ENCODE results near the gene PIGK.

Gene PIGK

GRCh38 chr1:77096496-77097255 is 122.6 kb downstream of the PIGK start:
- in situ Hi-C loops (cut with HindIII; ENCODE audit: low sequenced_read_pairs): no loop called here
- no peak overlapping the region for H3K4me3 ChIP-seq (ENCODE audit: low read depth, low read length)
- TF ChIP-seq, protein P1, sequence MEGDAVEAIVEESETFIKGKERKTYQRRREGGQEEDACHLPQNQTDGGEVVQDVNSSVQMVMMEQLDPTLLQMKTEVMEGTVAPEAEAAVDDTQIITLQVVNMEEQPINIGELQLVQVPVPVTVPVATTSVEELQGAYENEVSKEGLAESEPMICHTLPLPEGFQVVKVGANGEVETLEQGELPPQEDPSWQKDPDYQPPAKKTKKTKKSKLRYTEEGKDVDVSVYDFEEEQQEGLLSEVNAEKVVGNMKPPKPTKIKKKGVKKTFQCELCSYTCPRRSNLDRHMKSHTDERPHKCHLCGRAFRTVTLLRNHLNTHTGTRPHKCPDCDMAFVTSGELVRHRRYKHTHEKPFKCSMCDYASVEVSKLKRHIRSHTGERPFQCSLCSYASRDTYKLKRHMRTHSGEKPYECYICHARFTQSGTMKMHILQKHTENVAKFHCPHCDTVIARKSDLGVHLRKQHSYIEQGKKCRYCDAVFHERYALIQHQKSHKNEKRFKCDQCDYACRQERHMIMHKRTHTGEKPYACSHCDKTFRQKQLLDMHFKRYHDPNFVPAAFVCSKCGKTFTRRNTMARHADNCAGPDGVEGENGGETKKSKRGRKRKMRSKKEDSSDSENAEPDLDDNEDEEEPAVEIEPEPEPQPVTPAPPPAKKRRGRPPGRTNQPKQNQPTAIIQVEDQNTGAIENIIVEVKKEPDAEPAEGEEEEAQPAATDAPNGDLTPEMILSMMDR (IDR thresholded peaks at IDR 0.05; ENCODE audit: low read depth, low read length): no peak
- no peak for DNase-seq (ENCODE audit: low read depth, low spot score)

DNA sequence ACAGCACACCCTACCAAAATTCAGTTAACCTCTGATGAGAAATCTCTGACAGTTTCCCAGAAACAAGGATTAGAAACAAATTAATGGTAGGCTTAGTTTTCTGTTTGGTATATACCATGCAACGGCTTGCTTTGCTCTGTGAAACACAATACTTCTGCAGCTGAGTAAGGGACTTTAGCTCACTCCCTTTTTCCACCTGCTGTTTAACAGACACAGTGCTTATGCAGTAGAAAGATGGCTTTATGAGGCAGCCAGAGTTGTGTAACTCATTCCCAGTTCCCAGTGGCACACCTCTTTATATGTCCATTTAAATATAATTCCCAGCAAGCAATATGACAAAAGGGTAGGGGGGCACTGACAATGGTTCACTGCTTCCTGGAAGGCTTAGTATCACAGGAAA is 124.0 kb downstream of the PIGK start:
- no peak overlapping the region for H3K4me3 ChIP-seq (ENCODE audit: low read depth, low read length)
- TF ChIP-seq, protein P1 (IDR thresholded peaks at IDR 0.05; ENCODE audit: low read depth, low read length): no peak
- in situ Hi-C loops (cut with HindIII; ENCODE audit: low sequenced_read_pairs): no loop called here
- no peak for DNase-seq (ENCODE audit: low read depth, low spot score)

GRCh38 chr1:77089756-77090155 is 129.5 kb downstream of the PIGK start:
- no peak overlapping the region for H3K4me3 ChIP-seq (ENCODE audit: low read depth, low read length)
- TF ChIP-seq, protein P1 (IDR thresholded peaks at IDR 0.05; ENCODE audit: low read depth, low read length): no peak
- no peak for DNase-seq (ENCODE audit: low read depth, low spot score)
- in situ Hi-C loops (cut with HindIII; ENCODE audit: low sequenced_read_pairs): no loop called here

GRCh38 chr1:77085109-77085508 is 134.1 kb downstream of the PIGK start:
- no peak for DNase-seq (ENCODE audit: low read depth, low spot score)
- H3K4me3 ChIP-seq (ENCODE audit: low read depth, low read length): no peak overlapping the region
- TF ChIP-seq, protein P1 (IDR thresholded peaks at IDR 0.05; ENCODE audit: low read depth, low read length): no peak
- in situ Hi-C loops (cut with HindIII; ENCODE audit: low sequenced_read_pairs): no loop called here

DNA sequence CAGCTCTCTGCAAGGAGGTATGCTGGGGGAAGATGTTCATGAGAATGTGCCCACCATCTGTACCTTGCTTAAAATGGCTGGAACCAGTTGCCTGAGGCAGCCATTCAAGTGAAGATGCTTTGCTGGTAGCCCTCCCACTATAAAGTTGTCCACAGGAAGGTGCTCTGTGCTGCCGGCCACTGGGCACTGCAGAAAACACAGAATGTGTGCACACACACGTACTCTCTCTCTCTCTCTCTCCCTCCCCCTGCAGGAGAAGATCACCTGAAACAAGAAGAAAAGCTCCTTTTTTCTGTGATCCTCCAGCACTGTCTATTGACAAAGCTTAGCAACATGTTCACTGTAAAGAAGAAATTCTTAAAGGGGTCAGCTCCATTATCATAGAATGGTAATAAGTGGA is 134.8 kb downstream of the PIGK start:
- in situ Hi-C loops (cut with HindIII; ENCODE audit: low sequenced_read_pairs): no loop called here
- DNase-seq (ENCODE audit: low read depth, low spot score): no peak
- H3K4me3 ChIP-seq (ENCODE audit: low read depth, low read length): no peak overlapping the region
- TF ChIP-seq, protein P1 (IDR thresholded peaks at IDR 0.05; ENCODE audit: low read depth, low read length): no peak

- no peak for DNase-seq (ENCODE audit: low read depth, low spot score)
- H3K4me3 ChIP-seq (ENCODE audit: low read depth, low read length): no peak overlapping the region
- TF ChIP-seq, protein P1 (IDR thresholded peaks at IDR 0.05; ENCODE audit: low read depth, low read length): no peak
- in situ Hi-C loops (cut with HindIII; ENCODE audit: low sequenced_read_pairs): no loop called here
Measured at GRCh38 chr1:77081834-77082233, 137.4 kb downstream of the PIGK start.

Data from astrocyte of the spinal cord (primary cell).